GM19193 (cell line): ENCODE data around the gene GALNS.

Source experiments
- POLR2A ChIP-seq: IDR thresholded peaks from 4 replicates; pipeline ENCODE4 v1.6.1; 2011; ENCODE audit not compliant: insufficient read depth, insufficient read length; ENCODE audit errors: extremely low read depth

GALNS gene, protein sequence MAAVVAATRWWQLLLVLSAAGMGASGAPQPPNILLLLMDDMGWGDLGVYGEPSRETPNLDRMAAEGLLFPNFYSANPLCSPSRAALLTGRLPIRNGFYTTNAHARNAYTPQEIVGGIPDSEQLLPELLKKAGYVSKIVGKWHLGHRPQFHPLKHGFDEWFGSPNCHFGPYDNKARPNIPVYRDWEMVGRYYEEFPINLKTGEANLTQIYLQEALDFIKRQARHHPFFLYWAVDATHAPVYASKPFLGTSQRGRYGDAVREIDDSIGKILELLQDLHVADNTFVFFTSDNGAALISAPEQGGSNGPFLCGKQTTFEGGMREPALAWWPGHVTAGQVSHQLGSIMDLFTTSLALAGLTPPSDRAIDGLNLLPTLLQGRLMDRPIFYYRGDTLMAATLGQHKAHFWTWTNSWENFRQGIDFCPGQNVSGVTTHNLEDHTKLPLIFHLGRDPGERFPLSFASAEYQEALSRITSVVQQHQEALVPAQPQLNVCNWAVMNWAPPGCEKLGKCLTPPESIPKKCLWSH

DNA sequence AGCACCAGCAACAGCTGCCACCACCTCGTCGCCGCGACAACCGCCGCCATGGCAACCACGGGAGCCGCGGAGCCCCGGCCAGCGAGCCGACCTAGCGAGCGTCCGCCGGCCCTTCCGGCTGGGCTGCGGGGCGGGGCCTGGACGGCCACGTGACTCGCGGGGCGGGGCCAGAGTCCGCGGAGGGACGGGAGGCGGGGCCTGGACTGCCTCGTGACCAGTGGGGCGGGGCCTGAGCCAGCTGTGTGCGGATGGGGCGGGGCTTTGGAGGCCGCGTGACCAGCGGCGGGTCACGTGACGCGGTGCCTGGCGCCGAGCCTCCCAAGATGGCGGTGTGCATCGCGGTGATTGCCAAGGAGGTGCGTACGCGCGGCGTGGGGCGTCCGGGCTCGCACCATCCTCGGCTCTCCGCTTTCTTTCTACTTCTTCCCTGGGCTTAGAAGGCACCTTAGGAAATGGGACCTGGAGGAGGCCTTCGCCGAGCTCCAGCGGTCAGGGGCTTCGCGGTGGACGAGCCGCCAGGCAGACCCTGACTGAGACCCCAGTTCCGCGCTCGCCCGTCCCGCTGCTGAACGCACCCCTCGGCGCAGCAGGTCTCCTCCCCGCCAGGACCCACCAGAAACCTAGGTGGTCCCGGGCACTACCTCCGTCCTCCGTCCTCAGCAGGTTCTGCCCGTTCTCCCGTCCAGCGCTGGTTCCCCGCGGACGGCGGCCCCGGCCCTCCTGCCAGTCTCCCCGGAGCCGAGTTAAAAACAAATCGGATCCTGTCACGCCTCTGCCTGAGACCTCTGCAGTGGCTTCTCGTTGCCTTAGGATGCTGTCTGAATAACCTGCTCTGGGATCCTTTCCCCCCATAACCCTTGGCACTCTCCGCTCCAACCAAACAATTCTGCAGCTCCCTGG lies at the start of gene GALNS, which contains the start of gene TRAPPC2L:
Gene GALNS (minus strand): TSS at position 120 of the 900 bp plus-strand sequence. CDS start 70 bp downstream, at position 50.
Gene TRAPPC2L (plus strand): TSS at position 300 of the 900 bp plus-strand sequence. CDS start 24 bp downstream, at position 324.
- TF ChIP-seq POLR2A = peak; percentile 85

DNA sequence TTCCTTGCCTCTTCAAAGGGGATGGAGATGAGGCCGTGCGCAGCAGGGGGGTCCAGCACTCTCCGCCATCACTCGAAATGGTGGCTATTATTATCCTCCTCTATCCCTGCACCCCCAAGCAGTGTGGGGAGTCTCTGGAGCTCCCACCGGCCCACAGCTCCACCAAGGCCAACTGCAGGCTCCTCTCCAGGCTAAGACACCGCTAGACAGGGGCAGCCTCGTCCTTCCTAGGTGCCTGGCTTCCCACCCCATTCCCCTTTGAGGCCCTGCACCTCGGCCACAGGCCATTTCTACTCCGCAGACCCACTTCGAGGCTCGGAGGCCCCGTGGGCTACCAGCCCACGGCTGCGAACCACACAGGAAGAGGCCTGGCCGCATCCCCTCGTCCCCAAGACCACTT lies 49.3 kb upstream of the GALNS start:
- TF ChIP-seq POLR2A = no peak

DNA sequence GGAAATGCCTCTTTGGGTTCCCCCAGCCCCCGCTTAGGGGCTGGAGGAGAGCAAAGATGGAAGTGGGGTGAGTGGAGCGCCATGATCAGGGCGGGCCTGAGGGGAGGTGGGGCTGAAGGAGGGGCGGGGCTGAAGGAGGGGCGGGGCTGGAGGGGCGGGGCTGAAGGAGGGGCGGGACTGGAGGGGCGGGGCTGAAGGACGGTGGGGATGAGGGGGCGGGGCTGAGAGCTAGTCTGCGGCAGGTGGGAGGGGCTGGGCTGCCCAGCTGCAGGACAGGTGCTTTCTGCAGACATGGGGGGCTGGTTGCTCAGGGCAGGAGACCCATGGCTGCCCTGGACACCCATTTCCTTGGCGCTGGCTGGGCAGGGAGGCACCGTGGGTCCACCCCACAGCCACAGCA lies 48.8 kb upstream of the GALNS start:
- no peak for TF ChIP-seq POLR2A

DNA sequence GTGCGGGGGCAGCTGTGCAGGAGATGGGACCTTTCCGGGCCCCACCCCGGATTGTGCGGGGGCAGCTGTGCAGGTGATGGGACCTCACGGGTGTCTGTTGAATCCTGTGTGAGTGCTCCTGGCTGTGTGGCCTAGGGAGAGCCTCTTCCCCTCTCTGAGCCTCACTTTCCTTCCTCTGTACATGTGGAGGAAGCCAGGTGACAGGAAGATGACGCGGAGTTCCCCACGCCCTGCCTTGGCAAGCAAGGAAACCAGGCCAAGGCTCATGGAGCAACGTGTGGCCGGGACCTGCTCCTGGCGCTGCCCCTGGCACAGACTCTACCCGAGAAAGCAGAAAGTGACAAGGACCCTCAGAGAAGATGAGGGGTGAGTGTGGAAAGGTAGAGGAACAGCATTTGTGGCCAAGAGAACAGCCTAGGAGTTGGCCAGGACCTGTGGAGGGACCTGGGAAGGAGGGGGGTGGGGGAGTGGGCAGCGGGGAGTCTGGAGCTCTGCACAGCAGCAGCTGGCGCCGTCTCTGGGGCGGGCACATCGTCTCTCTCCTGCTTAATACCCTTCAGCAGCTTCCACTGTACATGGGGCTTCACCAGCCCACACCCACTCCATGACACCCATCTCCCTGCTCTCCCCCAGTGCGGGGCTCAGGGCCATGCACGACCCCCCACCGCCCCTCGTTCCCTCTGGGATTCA lies 48.1 kb upstream of the GALNS start:
- no peak for TF ChIP-seq POLR2A

DNA sequence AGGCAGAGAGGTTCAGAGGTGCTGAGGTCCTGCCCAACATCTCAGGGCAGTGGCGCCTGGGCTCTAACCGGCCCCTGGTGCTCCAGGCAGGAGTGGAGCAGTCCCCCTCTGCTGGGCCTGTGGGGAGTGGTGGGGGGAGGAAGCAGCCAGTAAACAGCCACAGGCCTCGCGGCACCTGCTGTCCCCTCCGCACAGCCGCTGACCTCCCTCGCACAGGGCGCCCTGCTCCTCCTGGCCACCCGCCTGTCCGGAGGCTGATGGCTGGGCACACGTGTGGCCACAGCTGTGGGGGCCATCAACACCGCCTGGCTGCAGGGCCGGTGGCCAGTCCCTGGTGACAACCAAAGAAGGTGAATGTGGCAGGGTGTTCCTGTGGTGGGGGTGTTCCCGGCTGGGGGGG lies 46.5 kb upstream of the GALNS start:
- TF ChIP-seq POLR2A = no peak

DNA sequence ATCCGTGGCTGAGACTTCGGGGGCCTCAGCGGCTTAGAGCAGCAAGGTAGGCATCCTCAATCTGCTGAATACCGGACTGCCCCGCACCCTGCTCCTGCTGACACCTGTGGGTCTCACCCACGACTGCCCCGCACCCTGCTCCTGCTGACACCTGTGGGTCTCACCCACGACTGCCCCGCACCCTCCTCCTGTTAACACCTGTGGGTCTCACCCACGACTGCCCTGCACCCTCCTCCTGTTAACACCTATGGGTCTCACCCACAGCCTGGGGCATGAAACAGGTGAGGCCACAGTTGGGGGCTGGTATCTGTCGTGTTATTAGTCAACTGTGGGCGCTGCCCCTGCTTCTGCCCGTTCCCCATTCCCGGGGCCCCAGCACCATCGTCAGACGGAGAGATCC lies 46.0 kb upstream of the GALNS start:
- TF ChIP-seq POLR2A = no peak

DNA sequence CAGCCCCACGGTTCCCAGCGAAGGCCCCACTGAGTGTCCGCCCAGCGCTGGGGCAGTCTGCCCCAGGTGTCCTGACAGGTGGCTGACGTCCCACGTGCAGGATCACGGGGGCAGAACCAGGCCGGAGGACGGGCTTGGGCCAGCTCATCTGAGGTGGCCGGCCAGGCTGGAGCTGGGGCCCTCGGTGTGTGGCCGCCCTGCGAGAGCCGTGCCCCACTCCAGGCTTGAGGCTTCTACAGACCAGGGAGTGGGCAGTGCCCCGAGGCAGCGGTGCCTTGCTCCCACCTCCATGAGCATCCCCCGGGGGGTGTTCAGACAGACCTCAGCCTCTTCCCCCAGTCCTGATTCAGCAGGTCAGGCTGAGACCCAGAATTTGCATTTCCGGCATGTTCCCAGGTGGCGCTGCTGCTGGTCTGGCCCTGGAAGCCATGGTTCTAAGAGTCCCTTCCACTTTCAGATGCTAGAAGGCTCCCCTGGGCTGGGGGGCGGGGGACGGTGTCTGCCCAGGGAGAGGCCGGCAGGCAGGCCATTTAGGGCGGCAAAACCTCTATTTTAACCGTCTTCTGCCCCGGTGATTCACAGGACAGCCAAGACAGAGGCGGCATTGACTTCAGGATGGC lies 45.1 kb upstream of the GALNS start:
- no peak for TF ChIP-seq POLR2A

DNA sequence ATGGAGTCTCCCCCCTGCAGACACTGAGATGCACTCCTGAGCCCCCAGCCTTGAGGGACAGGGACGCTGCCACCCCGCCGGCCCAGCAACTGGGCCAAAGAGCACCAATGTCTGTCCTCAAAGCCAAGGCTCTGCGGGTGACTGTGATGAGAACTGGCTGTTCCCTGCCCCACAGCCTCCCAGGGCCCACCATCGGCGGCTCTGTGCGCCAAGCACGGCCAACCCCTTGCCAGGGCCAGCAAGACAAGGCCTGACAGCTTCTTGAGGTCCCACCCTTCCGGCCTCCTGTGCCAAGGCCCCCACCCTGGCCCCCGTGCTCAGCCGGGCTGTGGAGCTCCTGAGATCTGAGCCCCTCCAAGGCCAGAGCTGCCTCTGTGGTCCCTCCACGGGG lies 43.9 kb upstream of the GALNS start:
- no peak for TF ChIP-seq POLR2A

DNA sequence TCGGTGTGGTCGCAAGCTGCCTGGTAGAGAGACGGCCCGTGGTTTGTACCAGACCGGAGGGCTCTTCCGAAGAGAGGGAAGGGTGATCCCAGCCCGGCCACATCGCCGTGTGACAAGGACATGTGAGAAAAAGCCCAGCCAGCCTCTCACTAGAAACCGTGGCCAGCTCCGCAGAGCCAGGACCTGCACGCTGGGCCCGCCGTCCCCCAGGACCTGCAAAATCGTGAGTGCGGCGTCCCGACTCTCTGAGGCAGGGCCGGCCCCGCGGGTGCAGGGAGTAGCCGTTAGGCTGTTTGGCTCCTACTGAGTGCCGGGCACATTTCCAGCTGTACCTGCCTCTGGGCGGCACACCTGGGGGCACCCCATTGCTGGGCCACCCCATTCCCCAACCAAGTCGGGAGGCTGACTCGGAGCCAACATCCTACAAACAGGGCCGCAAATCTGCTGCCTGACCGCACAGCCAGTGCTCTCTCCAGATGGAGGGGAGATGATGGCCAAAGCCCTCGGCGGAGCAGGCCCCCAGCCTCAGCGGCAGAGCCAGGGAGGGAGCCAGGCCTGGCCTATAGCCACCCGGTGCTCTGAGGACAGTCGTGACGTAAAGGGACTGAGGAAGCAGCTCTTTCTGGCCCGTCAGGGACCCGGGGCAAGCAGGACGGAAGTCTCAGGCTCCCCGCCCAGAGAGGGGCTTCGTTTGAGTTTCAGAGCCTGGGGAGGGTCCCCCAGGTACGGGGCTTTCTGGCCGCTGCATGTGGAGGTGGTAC lies 43.3 kb upstream of the GALNS start:
- TF ChIP-seq POLR2A = no peak

DNA sequence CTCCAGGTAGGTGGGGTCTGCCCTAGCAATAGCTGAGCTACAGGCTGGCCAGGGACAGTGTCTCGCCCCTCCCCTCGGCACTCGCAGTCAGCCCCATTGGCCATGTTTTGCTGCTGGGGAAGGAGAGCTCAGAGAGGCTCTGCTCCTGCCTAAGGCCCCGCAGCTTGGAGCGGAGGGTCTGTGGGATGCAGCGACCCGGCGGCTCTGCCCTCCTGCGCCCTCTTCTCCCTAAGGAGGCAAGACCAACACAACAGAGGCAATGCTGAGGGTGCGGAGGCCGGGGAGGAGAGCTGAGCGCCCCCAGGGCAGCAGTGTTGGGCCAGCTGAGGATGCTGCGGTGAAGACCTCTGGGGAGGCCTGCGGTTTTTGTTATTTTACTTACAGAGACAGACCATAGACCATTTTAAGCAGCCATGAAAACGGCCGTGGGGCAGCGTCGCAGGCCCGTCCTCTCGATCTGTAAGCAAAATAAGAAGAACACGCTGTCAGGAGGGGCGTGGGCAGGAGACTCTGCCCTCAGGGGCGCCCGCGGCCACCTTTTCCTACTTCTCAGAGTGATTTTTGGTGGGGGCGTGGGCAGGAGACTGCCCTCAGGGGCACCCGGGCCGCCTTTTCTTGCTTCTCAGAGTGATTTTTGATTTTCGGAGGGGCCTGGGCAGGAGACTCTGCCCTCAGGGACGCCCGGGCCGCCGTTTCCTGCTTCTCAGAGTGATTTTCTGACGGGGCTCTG lies 41.1 kb upstream of the GALNS start:
- no peak for TF ChIP-seq POLR2A

DNA sequence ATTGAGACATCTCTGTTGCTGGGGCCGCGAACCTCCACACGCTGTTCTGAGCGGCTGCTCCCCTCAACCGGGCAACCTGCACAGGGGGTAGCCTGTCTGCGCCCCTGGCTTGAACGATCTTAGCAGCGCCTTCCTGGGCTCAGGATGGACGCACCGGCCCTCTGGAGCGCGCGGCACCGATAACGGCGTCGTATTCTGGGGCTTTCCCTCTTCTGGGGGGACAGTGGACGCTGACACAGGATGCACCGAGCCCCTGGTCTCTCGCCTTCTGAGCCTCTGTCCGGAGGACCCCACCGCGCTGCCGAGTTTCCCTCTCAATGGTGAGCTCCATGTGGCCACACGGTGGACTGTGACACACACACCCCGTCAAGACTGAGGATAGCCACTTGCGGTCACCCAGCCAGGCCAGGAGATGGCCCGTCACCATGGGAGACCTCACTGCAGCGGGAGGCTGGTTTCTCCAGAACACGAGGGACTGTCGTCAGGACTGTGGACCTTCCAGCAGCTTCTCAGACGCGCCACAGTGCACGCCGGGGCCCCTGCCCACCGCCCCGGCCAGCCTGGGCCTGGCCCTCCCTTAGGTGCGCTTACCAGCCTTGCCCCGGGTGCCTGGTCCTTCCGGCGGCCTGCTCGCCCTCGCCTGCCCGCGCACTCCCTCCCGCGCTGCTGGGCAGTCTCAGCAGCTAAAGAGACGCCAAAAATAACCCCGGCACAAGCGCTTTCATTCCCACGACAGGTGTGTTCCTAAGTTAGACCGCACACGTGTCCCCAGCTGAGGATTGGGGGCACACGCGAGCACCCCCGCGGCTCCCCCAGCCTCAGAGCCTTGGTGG lies 39.7 kb upstream of the GALNS start:
- TF ChIP-seq POLR2A = no peak

DNA sequence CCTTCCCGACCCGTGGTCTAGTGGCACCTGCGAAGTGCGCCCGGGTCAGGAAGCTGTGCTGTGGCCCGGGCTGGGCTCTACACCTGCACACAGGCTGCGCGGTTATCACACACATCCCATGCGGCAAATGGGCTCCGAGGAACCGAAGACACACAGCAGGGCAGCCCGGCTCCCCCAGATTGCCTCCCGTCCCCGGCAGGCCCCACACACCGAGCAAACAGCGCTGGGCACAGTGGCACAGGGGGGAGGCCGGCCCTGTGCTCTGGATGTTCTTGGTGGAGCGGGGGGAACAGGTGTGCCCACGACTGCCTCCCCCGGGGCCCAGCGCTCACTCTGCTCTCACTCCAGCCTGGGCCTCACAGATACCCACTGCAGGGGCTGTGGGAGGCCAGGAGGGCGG lies 38.6 kb upstream of the GALNS start:
- no peak for TF ChIP-seq POLR2A
